GM23338 (cell line): ENCODE data around the gene NOX4. TPM values are rescaled to one million over a fixed set of nuclear protein-coding genes. Genes with fewer than 3 reads are reported as not detected.

Experiments
- ATAC-seq: fragments of 200-7000 bp; cut with Tn5 transposase; 3 replicates; pipeline ENCODE4 v1.9.1; 2020
- DNase-seq: peaks from one replicate; pipeline ENCODE4 v3.0.0-alpha.2; 2015; ENCODE audit warnings: low spot score
- H2AFZ ChIP-seq: fragments of 200-600 bp; sonication (generic); 2 replicates; pipeline ENCODE4 v1.8.0; 2016; ENCODE audit warnings: antibody characterized with exemption, mild to moderate bottlenecking, moderate library complexity
- H3F3A ChIP-seq: fragments of 200-600 bp; sonication (generic); replicated peaks from 2 replicates; pipeline ENCODE4 v1.8.0; 2017; ENCODE audit warnings: antibody characterized with exemption, mixed run types, low read depth
- H3K27ac ChIP-seq: fragments of 200-600 bp; sonication (generic); 2 replicates; pipeline ENCODE4 v1.6.1; 2016; ENCODE audit warnings: low read depth
- H3K27me3 ChIP-seq: fragments of 200-600 bp; sonication (generic); 2 replicates; pipeline ENCODE4 v1.8.0; 2016; ENCODE audit warnings: mild to moderate bottlenecking, mixed run types, moderate library complexity; ENCODE audit not compliant: insufficient read depth
- H3K36me3 ChIP-seq: fragments of 200-600 bp; sonication (generic); 2 replicates; pipeline ENCODE4 v1.8.0; 2016; ENCODE audit warnings: mild to moderate bottlenecking; ENCODE audit not compliant: insufficient read depth
- H3K4me1 ChIP-seq: fragments of 200-600 bp; sonication (generic); 2 replicates; pipeline ENCODE4 v1.8.0; 2016; ENCODE audit warnings: mild to moderate bottlenecking, moderate library complexity; ENCODE audit not compliant: insufficient read depth
- H3K4me2 ChIP-seq: fragments of 200-600 bp; sonication (generic); 2 replicates; pipeline ENCODE4 v1.7.1; 2017; ENCODE audit warnings: mixed run types
- H3K4me3 ChIP-seq: fragments of 200-600 bp; sonication (generic); 2 replicates; pipeline ENCODE4 v1.6.1; 2016; ENCODE audit warnings: mixed run types
- H3K79me2 ChIP-seq: fragments of 200-600 bp; sonication (generic); replicated peaks from 2 replicates; pipeline ENCODE4 v1.8.0; 2017; ENCODE audit warnings: mild to moderate bottlenecking; ENCODE audit not compliant: insufficient read depth
- H3K9me2 ChIP-seq: fragments of 200-600 bp; sonication (generic); 2 replicates; pipeline ENCODE4 v1.8.0; 2017; ENCODE audit not compliant: insufficient read depth
- H4K20me1 ChIP-seq: fragments of 200-600 bp; sonication (generic); replicated peaks from 2 replicates; pipeline ENCODE4 v1.8.0; 2017; ENCODE audit warnings: mild to moderate bottlenecking; ENCODE audit not compliant: insufficient read depth
- H3K27ac Mint-ChIP-seq: 2 replicates; pipeline ENCODE4 v1.8.0; 2020; ENCODE audit warnings: inconsistent platforms, mild to moderate bottlenecking, moderate library complexity, mixed read lengths
- H3K27me3 Mint-ChIP-seq: 3 replicates; pipeline ENCODE4 v1.8.0; 2022; ENCODE audit warnings: low read depth, mild to moderate bottlenecking, moderate library complexity, mixed read lengths, inconsistent platforms; ENCODE audit not compliant: insufficient read depth, poor library complexity
- H3K36me3 Mint-ChIP-seq: 3 replicates; pipeline ENCODE4 v1.8.0; 2021; ENCODE audit warnings: low read depth, mild to moderate bottlenecking, inconsistent platforms, moderate library complexity, mixed read lengths
- H3K4me1 Mint-ChIP-seq: 3 replicates; pipeline ENCODE4 v1.8.0; 2020; ENCODE audit warnings: mild to moderate bottlenecking, inconsistent platforms, mixed read lengths
- H3K4me3 Mint-ChIP-seq: 3 replicates; pipeline ENCODE4 v1.8.0; 2021; ENCODE audit warnings: moderate library complexity, mild to moderate bottlenecking, inconsistent platforms, mixed read lengths
- H3K9me3 Mint-ChIP-seq: 3 replicates; pipeline ENCODE4 v1.8.0; 2020; ENCODE audit warnings: moderate library complexity, mild to moderate bottlenecking, inconsistent platforms, mixed read lengths
- CREB1 ChIP-seq: fragments of 250-450 bp; sonication (Bioruptor Pico); IDR thresholded peaks from 2 replicates; pipeline ENCODE4 v1.5.0; 2020; ENCODE audit warnings: low read depth, mild to moderate bottlenecking, moderate library complexity
- ETS1 ChIP-seq: IDR thresholded peaks from 2 replicates; pipeline ENCODE4 v1.6.1; 2016; ENCODE audit warnings: antibody characterized with exemption
- EZH2 ChIP-seq: fragments of 200-600 bp; sonication (generic); IDR thresholded peaks from one replicate; pipeline ENCODE4 v1.8.0; 2017; ENCODE audit warnings: antibody characterized with exemption, mild to moderate bottlenecking, low read depth; ENCODE audit not compliant: unreplicated experiment
- JUNB ChIP-seq: IDR thresholded peaks from one replicate; pipeline ENCODE4 v1.6.1; 2016; ENCODE audit warnings: antibody characterized with exemption; ENCODE audit not compliant: unreplicated experiment
- POLR2AphosphoS5 ChIP-seq: IDR thresholded peaks from 2 replicates; pipeline ENCODE4 v1.6.1; 2016; ENCODE audit warnings: antibody characterized with exemption, low read depth
- REST ChIP-seq: IDR thresholded peaks from one replicate; pipeline ENCODE4 v1.6.1; 2018; ENCODE audit warnings: antibody characterized with exemption; ENCODE audit not compliant: unreplicated experiment
- STAT1 ChIP-seq: IDR thresholded peaks from one replicate; pipeline ENCODE4 v1.6.1; 2016; ENCODE audit warnings: antibody characterized with exemption; ENCODE audit not compliant: unreplicated experiment
- ZNF114 ChIP-seq: fragments of 250-450 bp; sonication (Bioruptor Pico); IDR thresholded peaks from 2 replicates; pipeline ENCODE4 v1.5.0; 2020; ENCODE audit warnings: mild to moderate bottlenecking, moderate library complexity
- ZNF331 ChIP-seq: fragments of 250-450 bp; sonication (Bioruptor Pico); IDR thresholded peaks from 2 replicates; pipeline ENCODE4 v1.5.0; 2020; ENCODE audit warnings: low read depth, mild to moderate bottlenecking, moderate library complexity
- ZNF462 ChIP-seq: fragments of 250-450 bp; sonication (Bioruptor Pico); IDR thresholded peaks from 2 replicates; pipeline ENCODE4 v1.5.0; 2020; ENCODE audit warnings: mild to moderate bottlenecking, moderate library complexity
- polyA plus RNA-seq: library from polyadenylated mRNA; unstranded; fragments of >200 nt; fragmentation: Nextera tagmentation; extraction: Ambion mirVana; gene quantifications from 2 replicates; pipeline ENCODE4 v1.2.1, GENCODE V29; 2016
- total RNA-seq: library from RNA; depleted of rRNA; stranded (reverse); fragments of >200 nt; shearing (Covaris generic); gene quantifications from 2 replicates; pipeline ENCODE4 v1.2.3, GENCODE V29; 2014

NOX4 gene
- total and polyA plus RNA-seq, 2 experiments from 2014 or later, result 1.9 to 2.6 TPM

- TF ChIP-seq STAT1 (no peak), REST (no peak), CREB1 (CRISPR knock-in tag) (no peak), POLR2AphosphoS5 (no peak), ETS1 (no peak), EZH2 (no peak)
Measured at GRCh38 chr11:89436071-89436470, 55.1 kb downstream of the NOX4 start (continued).

GRCh38 chr11:89433278-89433677 is 57.9 kb downstream of the NOX4 start:
- DNase-seq (no peak), ATAC-seq (no peak)
- Histone ChIP-seq H3K4me3 (no peak overlapping the region), H3K36me3 (no peaks in the 10 kb centered on the region), H3K27ac (no peak overlapping the region), H3K27me3 (no peaks in the 10 kb centered on the region), H3K4me2 (no peak overlapping the region), H3F3A (no peaks in the 10 kb centered on the region), H3K9me2 (peaks cover 5% of the 10 kb centered on the region; the same call in 1 of the 2 replicates), H3K79me2 (no peaks in the 10 kb centered on the region), H4K20me1 (no peaks in the 10 kb centered on the region), H2AFZ (no peak overlapping the region), H3K4me1 (no peaks in the 10 kb centered on the region)
- Mint-ChIP-seq H3K9me3 (no peaks in the 10 kb centered on the region), H3K27ac (no peak overlapping the region), H3K36me3 (no peaks in the 10 kb centered on the region), H3K27me3 (no peaks in the 10 kb centered on the region), H3K4me1 (no peaks in the 10 kb centered on the region), H3K4me3 (no peak overlapping the region)
- TF ChIP-seq ETS1 (no peak), ZNF114 (CRISPR knock-in tag) (no peak), JUNB (no peak), ZNF462 (no peak), EZH2 (no peak), ZNF331 (CRISPR knock-in tag) (no peak), POLR2AphosphoS5 (no peak)
